DOHH2 (cell line): ENCODE measurements around the gene TMEM260.

Experiments
- CTCF ChIP-seq: fragments of 200-600 bp; sonication (generic); IDR thresholded peaks from one replicate; pipeline ENCODE4 v1.5.1; 2014; ENCODE audit warnings: antibody characterized with exemption, mild to moderate bottlenecking, low read depth, low read length; ENCODE audit not compliant: poor library complexity, severe bottlenecking
- EZH2phosphoT487 ChIP-seq: fragments of 200-600 bp; sonication (generic); IDR thresholded peaks from 2 replicates; pipeline ENCODE4 v1.6.1; 2017; ENCODE audit warnings: borderline replicate concordance, mild to moderate bottlenecking, antibody characterized with exemption, low read length, moderate library complexity, mixed read lengths

- TF ChIP-seq CTCF = no peak
- TF ChIP-seq EZH2phosphoT487 = no peak
Observed at GRCh38 chr14:56534656-56535055, 44.9 kb upstream of the TMEM260 start.
